GM10248 (cell line): ENCODE measurements around the gene RBM34.
A peak's percentile ranks its signal among the peaks of the same experiment; 100 is the strongest.

Experiments used
- CTCF ChIA-PET: fragments of 300-600 bp; sonication (Branson Sonifier 250); formaldehyde crosslinking; extraction: SDS; loops from one replicate; lab custom pipeline; 2021; ENCODE audit warnings: antibody characterized with exemption; lab: Yijun Ruan, JAX
- POLR2A ChIA-PET: fragments of 350-650 bp; sonication (Branson Sonifier 250); formaldehyde crosslinking; extraction: SDS; loops from one replicate; lab custom pipeline; 2020; ENCODE audit warnings: antibody characterized with exemption; lab: Yijun Ruan, JAX
- DNase-seq: peaks from one replicate; pipeline ENCODE4 v3.0.0; 2012; ENCODE audit errors: extremely low spot score
- TF ChIP-seq, protein P1 (sequence below): IDR thresholded peaks from 2 replicates; pipeline ENCODE4 v1.5.1; 2012; ENCODE audit warnings: mild to moderate bottlenecking, low read depth; ENCODE audit errors: extremely low read depth, missing control alignments, control extremely low read depth

RBM34 gene

DNA sequence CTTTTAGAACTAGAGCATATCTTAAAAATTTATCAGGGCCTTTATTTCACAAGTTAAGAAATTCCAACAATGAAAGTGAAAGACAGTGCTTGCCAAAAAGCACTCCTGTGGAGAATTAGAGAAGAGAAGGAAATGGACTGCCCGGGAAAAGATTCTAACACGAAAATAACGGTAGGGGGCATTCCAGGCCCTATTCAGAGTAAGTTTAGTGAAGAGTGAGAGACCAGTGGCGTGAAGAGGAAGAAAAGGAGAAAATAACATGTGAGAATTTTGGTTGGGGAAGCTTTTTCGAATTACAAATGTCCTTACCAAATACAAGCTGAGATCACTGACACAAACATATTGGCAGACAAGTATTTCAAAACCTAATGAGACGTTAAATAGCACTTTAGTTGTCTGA is 38.4 kb upstream of the RBM34 start:
- DNase-seq = no peak
- ChIA-PET CTCF (no interaction called here), POLR2A (no interaction called here)
- TF ChIP-seq, protein P1, sequence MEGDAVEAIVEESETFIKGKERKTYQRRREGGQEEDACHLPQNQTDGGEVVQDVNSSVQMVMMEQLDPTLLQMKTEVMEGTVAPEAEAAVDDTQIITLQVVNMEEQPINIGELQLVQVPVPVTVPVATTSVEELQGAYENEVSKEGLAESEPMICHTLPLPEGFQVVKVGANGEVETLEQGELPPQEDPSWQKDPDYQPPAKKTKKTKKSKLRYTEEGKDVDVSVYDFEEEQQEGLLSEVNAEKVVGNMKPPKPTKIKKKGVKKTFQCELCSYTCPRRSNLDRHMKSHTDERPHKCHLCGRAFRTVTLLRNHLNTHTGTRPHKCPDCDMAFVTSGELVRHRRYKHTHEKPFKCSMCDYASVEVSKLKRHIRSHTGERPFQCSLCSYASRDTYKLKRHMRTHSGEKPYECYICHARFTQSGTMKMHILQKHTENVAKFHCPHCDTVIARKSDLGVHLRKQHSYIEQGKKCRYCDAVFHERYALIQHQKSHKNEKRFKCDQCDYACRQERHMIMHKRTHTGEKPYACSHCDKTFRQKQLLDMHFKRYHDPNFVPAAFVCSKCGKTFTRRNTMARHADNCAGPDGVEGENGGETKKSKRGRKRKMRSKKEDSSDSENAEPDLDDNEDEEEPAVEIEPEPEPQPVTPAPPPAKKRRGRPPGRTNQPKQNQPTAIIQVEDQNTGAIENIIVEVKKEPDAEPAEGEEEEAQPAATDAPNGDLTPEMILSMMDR = peak; percentile 16

GRCh38 chr1:235190431-235190830 is 29.4 kb upstream of the RBM34 start:
- CTCF ChIA-PET = interaction anchor here (0.9 to 1.5 kb wide), 4 partner anchors 23 to 225 kb away, joined by 3 to 5 read pairs (median 4); no protein-coding TSS in a partner anchor
- POLR2A ChIA-PET = interaction anchor here (0.6 kb wide), 1 partner anchor 85 kb away, joined by 5 read pairs; no protein-coding TSS in a partner anchor

GRCh38 chr1:235187316-235187715 is 26.3 kb upstream of the RBM34 start:
- ChIA-PET CTCF (no interaction called here), POLR2A (no interaction called here)
- TF ChIP-seq, protein P1 = no peak
- DNase-seq = no peak

More at GRCh38 chr1:235190431-235190830, 29.4 kb upstream of the RBM34 start:
- no peak for DNase-seq
- TF ChIP-seq, protein P1 = no peak

DNA sequence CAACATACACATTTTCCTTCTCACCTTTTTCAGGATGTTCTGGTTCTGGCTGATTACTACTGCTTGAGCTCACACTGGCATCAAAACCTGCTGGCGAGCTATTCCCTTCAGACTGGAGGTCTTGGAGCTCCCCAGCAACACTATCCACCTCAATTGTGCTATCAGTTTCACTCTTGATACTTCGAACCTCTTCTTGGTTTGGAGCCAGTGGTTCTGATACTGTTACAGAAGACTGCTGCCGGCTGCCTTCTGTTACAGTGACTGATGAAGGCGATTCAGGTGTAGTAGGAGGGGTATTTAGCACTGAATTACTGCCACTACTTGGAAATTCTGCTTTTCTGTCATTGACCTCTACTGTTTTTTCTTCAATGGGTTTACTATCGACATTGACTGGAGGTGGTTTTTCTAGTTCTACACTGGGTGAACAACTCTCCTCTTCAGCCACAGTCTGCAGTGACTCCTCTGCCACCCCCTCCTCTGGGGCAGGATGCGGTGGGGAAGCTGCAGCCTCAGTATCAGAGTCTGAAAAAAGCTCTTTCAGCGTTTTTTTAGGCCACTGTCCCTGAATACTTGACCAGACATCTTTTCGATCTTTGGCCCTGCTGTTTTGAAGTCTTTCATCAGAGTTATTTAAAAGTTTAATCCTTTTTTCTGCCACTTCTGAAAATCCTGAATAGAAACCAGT is 20.7 kb upstream of the RBM34 start:
- TF ChIP-seq, protein P1 = no peak
- ChIA-PET CTCF (interaction anchor here (1.0 to 1.4 kb wide), 2 partner anchors 14 to 322 kb away, joined by 3 read pairs; partner anchors contain the start of gene B3GALNT2), POLR2A (no interaction called here)
- no peak for DNase-seq

GRCh38 chr1:235180916-235181460 is 19.9 kb upstream of the RBM34 start:
- DNase-seq = no peak
- ChIA-PET POLR2A (no interaction called here), CTCF (interaction anchor here (1.0 to 1.7 kb wide), 3 partner anchors 15 to 72 kb away, joined by 3 to 4 read pairs (median 3); no protein-coding TSS in a partner anchor)
- TF ChIP-seq, protein P1 = no peak

DNA sequence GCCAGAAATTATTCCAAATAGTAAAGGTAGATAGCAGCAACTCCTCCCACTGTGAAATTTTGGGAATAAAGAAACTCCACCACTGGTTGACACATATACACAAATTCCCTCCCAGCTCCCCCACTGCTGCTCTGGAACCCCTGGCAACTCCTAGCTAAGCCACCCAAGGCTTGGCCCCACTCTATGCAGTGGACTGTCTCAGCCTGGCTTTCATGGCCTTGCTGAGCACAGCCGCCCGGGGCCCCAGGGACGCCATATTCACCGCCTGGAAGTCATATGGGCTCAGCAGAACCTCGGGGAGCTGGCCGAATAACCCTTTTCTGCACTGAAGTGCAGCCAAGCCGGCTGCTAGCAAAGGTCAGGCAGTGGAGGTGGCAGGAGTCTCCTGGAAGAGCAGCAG is 15.4 kb upstream of the RBM34 start:
- ChIA-PET CTCF (no interaction called here), POLR2A (interaction anchor here (0.7 kb wide), 1 partner anchor 744 kb away, joined by 9 read pairs; no protein-coding TSS in a partner anchor)
- TF ChIP-seq, protein P1 = no peak

More for the DNA sequence above, 15.4 kb upstream of the RBM34 start:
- DNase-seq = no peak
